ENCODE results near the gene SREK1IP1. TPM values are rescaled to one million over a fixed set of nuclear protein-coding genes. Genes with fewer than 3 reads are reported as not detected.

Gene SREK1IP1
- total RNA-seq, 3 donors from 2014 or later (not counting 1 experiment from before 2014, with no cell fraction given): 20.2 to 28.0 (median 24.4) TPM

DNA sequence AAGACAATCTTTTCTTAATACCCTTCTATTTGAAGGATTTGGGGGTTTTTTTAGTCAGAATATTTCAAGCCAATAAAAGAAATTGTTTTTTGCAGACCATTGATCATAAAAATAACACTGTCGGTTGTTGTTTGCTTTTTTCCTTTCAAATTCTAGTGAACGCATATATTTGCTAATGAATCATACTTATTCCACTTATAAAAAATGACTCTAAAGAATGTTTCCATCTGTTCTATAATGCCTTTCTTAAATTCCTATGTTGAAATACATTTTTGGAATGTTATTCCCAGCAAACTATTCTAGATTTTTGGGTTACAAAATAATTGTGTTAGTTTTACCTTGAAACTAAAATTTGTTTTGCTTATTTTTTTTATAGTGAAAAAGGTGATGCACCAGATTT, 32.4 kb upstream of the SREK1IP1 start:
- intact Hi-C loops (cut with micrococcal nuclease): no loop called here
- H3K4me1 ChIP-seq (ENCODE audit: control insufficient read depth, insufficient read depth, low read length): no peaks in the 10 kb centered on the region
- ATAC-seq: no peak
- H3K4me1 Mint-ChIP-seq: no peaks in the 10 kb centered on the region
- no peak overlapping the region for H3K4me3 Mint-ChIP-seq
- no peak overlapping the region for H3K27ac Mint-ChIP-seq
- DNase-seq: no peak
- no peaks in the 10 kb centered on the region for H3K27me3 ChIP-seq (ENCODE audit: control insufficient read depth, insufficient read depth, low read length)
- peaks cover 24% of the 10 kb centered on the region for H3K36me3 ChIP-seq (ENCODE audit: control insufficient read depth, insufficient read depth, low read length)
- TF ChIP-seq, protein P1, sequence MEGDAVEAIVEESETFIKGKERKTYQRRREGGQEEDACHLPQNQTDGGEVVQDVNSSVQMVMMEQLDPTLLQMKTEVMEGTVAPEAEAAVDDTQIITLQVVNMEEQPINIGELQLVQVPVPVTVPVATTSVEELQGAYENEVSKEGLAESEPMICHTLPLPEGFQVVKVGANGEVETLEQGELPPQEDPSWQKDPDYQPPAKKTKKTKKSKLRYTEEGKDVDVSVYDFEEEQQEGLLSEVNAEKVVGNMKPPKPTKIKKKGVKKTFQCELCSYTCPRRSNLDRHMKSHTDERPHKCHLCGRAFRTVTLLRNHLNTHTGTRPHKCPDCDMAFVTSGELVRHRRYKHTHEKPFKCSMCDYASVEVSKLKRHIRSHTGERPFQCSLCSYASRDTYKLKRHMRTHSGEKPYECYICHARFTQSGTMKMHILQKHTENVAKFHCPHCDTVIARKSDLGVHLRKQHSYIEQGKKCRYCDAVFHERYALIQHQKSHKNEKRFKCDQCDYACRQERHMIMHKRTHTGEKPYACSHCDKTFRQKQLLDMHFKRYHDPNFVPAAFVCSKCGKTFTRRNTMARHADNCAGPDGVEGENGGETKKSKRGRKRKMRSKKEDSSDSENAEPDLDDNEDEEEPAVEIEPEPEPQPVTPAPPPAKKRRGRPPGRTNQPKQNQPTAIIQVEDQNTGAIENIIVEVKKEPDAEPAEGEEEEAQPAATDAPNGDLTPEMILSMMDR (IDR thresholded peaks at IDR 0.05): no peak
- WGBS (ENCODE audit: insufficient coverage): 90% methylated on average over 2 of the region's 2 CpGs
- H3K27ac ChIP-seq (ENCODE audit: low read length): no peak overlapping the region
- no peak overlapping the region for H3K4me3 ChIP-seq (ENCODE audit: low read length)
- H3K36me3 Mint-ChIP-seq: no peaks in the 10 kb centered on the region
- H3K27me3 Mint-ChIP-seq (ENCODE audit: low read depth in 2 of 2): no peaks in the 10 kb centered on the region
- H3K9me3 Mint-ChIP-seq: no peaks in the 10 kb centered on the region
- no peaks in the 10 kb centered on the region for H3K9me3 ChIP-seq (ENCODE audit: control insufficient read depth, insufficient read depth, low read length)

DNA sequence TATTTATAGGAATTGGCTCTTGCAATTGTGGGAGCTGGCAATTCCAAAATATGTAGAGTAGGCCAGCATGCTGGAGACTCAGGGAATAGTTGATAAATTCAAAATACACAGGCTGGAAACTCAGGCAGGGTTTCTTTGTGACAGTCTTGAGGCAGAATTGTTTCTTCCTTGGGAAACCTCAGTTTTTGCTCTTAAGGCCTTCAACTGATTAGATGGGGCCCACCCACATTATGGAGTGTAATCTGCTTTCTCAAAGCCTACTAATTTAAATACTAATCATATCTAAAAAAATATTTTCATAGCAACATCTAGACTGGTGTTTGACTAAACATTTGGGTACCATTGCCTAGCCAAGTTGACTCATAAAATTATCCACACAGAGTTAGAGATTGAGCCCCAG, 27.8 kb upstream of the SREK1IP1 start:
- Mint-ChIP-seq H3K36me3 (peaks cover 13% of the 10 kb centered on the region), H3K4me3 (no peak overlapping the region), H3K27me3 (ENCODE audit: low read depth in 2 of 2) (no peaks in the 10 kb centered on the region), H3K4me1 (no peaks in the 10 kb centered on the region), H3K9me3 (no peaks in the 10 kb centered on the region), H3K27ac (no peak overlapping the region)
- Histone ChIP-seq H3K4me3 (ENCODE audit: low read length) (no peak overlapping the region), H3K27ac (ENCODE audit: low read length) (no peak overlapping the region), H3K4me1 (ENCODE audit: control insufficient read depth, insufficient read depth, low read length) (no peaks in the 10 kb centered on the region), H3K27me3 (ENCODE audit: control insufficient read depth, insufficient read depth, low read length) (no peaks in the 10 kb centered on the region), H3K36me3 (ENCODE audit: control insufficient read depth, insufficient read depth, low read length) (peaks cover 4% of the 10 kb centered on the region), H3K9me3 (ENCODE audit: control insufficient read depth, insufficient read depth, low read length) (no peaks in the 10 kb centered on the region)
- TF ChIP-seq, protein P1 (IDR thresholded peaks at IDR 0.05): no peak
- no peak for DNase-seq
- intact Hi-C loops (cut with micrococcal nuclease): no loop called here
- ATAC-seq: no peak

DNA sequence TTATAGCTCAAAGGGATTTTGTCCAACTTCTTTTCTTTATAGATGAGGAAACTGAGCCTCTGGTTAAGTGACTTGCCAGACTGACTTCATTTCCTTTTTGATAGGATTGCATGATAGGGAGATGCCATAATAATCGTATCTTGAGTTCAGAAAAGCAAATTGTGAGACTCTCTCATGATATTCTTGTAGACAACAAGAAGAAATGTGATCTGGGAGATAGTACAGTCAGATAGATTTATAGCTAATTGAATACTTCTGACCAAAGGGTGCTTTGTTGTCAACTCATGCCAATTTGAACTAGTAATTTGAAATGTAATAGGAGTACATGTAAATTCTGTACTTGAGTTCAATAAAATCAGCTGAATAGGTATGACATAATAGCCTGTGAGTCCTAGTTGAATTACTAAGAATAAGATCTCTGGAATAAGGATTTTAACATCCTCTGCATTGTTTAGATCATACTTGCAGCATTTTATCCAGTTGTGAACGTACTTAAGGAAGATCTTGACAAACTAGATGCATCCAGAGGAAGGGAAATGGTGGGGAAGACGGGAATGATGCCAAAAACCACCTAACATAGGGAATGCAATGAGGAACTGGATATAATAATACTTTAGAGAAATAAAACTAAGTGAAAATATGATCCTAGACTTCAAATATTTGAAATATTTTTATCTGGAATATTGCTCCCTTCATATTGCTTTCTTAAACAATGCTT, 25.7 kb upstream of the SREK1IP1 start:
- intact Hi-C loops (cut with micrococcal nuclease): no loop called here
- no peak overlapping the region for H3K4me3 Mint-ChIP-seq
- no peak for ATAC-seq

More for the DNA sequence above, 25.7 kb upstream of the SREK1IP1 start:
- H3K27me3 Mint-ChIP-seq (ENCODE audit: low read depth in 2 of 2): no peaks in the 10 kb centered on the region
- H3K27me3 ChIP-seq (ENCODE audit: control insufficient read depth, insufficient read depth, low read length): no peaks in the 10 kb centered on the region
- WGBS (ENCODE audit: insufficient coverage): 90% methylated on average over 2 of the region's 3 CpGs
- no peak for DNase-seq
- TF ChIP-seq, protein P1 (IDR thresholded peaks at IDR 0.05): no peak
- no peak overlapping the region for H3K4me3 ChIP-seq (ENCODE audit: low read length)
- H3K4me1 Mint-ChIP-seq: no peaks in the 10 kb centered on the region
- peaks cover 13% of the 10 kb centered on the region for H3K36me3 Mint-ChIP-seq
- peaks cover 12% of the 10 kb centered on the region for H3K36me3 ChIP-seq (ENCODE audit: control insufficient read depth, insufficient read depth, low read length)
- H3K4me1 ChIP-seq (ENCODE audit: control insufficient read depth, insufficient read depth, low read length): no peaks in the 10 kb centered on the region
- no peaks in the 10 kb centered on the region for H3K9me3 Mint-ChIP-seq
- H3K9me3 ChIP-seq (ENCODE audit: control insufficient read depth, insufficient read depth, low read length): no peaks in the 10 kb centered on the region
- no peak overlapping the region for H3K27ac Mint-ChIP-seq
- H3K27ac ChIP-seq (ENCODE audit: low read length): no peak overlapping the region
